ENCODE measurements around the gene KIF17.

The KIF17 gene

DNA sequence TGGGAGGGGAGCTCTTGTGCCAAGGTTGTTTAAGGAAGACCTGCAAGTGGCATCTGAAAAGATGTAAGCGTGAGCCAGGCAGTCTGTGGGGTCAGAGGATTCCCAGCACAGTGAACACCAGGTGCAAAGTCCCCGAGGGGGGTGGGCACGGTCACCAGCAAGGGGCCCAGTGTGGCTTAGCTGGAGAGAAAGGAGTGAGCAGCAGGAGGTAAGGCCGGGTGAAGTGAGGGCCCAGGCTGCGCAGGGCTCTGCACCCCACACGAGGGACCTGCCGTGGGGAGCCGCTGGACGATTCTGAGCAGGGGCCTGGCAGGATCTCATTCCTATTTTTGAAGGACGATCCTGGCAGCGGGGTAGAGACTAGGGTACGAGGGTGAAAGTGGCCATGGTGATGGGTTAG is 60.8 kb downstream of the KIF17 start:
- no peak for DNase-seq

DNA sequence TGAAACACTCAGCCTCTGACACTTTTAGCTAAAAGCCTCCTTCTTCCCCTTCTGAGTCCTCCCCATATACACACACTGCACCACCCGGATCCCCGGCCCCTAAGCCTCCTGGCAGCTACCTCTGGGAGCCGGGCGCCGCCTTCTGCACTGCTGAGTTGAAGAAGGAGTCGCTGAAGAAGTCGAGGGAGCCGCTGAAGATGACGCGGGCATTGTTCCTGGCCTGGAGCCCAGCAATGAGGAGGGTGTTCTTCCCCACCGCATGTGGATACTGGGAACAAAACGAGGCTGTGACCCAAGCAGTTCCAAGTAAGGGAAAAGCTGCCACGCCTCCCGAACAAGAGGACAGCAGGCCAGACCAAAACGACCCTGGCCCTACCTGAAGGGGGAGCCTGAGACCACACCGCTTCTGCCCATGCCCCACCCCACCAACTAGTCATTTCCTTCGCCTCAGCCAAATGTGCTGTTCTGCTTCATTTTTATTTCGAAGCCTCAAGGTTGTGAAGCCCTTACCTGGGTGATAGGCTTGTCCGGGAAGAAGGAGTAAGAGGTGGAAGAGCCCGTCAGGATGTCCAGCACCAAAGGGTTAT is 63.6 kb downstream of the KIF17 start:
- DNase-seq: no peak

DNA sequence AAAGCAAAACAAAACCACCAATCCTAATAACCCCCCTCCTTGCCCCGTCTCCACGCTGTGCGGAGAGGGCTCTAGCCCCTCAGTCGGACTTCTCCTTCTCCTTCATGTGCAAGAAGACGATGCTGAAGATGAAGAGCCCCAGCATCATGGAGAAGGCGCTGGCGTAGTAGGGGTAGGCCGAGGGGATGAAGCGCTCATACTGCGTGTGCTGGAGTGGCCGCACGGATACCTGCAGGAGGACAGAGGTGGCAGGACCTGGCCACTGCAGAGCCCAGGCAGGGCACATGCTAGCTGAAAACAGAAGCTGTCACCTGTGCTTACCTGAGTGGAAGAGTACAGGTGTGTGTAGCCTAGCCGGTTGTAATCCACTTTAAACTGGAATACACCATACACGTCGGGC is 65.5 kb downstream of the KIF17 start:
- DNase-seq: no peak

DNA sequence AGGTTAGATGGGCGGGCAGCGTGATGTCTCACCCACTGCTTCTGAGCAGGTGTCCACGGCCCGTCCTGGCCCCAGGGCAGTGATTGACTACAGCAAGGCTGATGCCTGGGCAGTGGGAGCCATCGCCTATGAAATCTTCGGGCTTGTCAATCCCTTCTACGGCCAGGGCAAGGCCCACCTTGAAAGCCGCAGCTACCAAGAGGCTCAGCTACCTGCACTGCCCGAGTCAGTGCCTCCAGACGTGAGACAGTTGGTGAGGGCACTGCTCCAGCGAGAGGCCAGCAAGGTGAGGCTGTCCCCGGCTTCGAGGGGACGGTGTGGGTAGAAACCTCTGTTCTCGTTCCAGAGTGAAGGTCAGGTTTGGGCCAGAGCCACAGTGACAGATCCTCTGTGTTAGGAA is 68.9 kb downstream of the KIF17 start:
- DNase-seq: no peak

DNA sequence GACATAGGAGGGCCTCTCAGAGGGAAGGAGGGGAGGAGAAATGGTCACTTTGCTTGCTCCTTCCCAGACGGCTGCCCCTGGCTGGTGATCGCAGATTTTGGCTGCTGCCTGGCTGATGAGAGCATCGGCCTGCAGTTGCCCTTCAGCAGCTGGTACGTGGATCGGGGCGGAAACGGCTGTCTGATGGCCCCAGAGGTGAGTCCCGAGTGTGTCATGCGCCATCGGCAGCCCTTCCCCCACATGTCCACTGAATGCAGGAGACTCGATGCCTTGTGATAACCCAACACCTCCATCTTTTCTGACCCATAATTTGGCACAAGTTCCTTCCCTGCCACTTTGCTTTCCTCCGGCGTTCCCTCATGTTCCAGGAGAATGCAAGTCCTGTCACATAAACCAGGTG is 69.4 kb downstream of the KIF17 start:
- no peak for DNase-seq

DNA sequence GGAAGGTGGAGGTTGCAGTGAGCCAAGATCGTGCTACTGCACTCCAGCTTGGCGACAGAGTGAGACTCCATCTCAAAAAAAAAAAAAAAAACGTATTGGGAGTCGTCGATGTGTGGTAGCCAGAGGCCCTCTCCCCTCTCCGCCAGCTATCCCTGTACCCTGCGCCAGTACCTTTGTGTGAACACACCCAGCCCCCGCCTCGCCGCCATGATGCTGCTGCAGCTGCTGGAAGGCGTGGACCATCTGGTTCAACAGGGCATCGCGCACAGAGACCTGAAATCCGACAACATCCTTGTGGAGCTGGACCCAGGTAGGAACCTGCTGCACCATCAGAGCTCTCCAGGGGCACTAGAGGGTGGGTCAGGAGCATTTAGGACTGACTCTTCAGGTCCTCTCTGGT is 72.4 kb downstream of the KIF17 start:
- no peak for DNase-seq

DNA sequence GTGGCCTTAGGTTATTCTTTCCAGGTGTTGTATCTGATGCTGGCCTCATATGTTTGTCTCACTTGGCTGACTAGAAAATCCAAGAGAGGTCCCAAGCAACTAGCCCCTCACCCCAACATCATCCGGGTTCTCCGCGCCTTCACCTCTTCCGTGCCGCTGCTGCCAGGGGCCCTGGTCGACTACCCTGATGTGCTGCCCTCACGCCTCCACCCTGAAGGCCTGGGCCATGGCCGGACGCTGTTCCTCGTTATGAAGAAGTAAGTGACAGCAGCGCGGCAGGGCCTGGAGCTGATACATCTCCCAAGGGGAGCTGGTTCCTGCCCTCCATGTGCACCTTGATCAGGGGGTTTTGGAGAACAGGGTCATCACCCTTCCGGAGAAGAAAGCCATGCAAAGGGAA is 73.4 kb downstream of the KIF17 start:
- no peak for DNase-seq

DNA sequence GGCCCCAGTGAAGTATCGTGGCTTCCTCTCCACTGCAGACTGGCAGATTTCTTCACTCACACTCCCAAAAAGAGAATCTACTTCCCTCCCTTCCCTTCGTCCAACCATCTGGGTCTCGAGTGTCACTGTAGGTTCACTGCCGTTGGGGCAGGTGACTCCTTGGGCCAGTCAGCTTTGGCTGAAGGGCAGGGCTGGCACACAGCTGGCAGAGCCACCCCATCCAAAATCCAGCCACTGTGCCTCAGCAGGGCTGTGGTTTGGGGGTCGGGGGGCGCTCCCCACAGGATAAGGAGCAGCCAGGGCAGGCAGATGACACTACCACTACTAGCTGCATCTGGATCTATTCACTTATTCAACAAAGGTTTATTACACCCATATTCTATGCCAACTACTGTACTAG is 74.7 kb downstream of the KIF17 start:
- no peak for DNase-seq

DNA sequence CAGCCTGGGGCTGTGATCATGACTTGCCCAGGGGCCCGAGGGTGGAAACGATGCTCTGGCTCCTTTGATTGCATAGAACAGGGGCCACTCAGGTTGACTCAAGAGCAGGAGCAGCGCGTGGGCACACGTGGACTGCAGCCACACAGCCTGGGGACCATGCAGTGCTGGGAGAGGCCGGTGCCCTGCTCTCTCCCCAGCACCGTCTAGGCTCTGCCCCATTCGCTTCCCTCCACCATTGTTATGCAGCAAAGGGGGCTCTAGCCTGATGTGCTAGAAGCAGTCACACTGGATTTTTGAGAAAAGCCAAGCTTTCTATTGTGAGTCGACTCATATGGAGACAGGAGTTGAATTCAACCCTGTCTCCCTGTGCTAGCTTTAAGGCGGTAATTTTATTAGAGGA is 75.8 kb downstream of the KIF17 start:
- no peak for DNase-seq

DNA sequence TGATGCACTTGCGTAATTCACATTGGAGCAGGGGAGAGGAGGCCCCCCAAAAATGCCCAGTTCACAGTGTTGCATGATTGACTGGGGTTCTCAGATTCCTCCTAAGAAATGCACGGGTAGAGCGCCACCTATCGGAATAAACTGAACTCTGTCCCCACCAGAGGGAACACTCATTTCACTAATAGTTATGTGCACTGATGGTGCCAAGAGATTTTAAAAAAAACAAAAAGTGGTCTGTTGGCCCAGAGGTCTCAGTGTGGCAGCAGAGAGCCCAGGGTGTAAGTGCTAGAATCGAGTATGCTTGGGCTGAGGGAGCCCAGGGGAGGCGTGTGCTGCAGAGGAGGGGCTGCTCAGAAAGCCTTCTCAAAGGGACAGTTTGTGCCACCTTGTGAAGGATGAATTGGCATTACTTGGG is 77.6 kb downstream of the KIF17 start:
- DNase-seq: peak; percentile 45

DNA sequence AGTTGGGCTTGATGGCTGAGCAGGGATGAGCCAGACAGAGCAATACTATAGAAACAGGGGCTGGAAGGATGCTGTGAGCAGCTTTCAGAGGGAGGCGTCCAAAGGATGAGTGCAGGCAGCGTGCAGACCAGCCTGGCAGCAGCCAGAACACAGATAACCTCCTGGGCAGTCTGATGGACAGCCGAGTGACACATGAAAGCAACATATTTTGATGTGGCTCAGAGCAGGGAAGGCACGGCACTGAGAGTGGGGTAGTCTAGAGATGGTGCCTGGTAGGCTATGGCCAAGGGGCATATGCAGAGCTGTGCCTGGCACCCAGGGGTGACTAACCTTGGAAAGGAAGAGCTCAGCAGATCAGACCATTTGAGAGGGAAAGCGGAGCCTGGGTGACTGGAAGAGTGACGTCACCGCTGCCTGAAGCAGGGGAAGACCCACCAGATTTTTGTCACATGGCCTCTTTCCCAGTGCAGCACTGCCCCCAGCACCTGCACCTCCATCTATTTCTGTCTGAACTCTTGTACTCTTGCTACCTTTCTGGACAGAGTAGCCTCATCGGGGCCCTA is 80.9 kb downstream of the KIF17 start:
- no peak for DNase-seq

DNA sequence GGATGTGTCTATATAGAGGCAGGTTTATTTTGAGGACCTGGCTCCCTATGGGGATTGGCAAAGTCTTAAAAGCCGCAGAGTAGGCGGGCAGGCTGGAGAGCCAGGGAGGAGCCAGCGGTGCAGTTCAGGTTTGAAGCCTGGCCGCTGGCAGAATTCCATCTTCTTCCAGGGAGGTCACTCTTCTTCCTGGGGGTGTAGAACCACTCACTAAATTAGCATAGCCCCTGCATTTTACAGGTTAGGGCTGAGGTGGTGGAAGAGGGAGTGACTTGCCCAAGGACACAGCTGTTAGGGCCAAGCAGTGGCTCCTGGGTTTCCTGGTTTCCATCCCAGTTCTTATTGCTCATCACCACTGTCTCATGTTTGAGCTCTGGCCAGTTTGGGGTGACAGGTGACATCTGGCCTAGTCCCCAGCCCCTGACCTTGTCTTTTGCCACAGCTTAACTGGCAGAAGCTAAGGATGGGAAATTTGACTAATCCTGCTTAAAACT is 83.2 kb downstream of the KIF17 start:
- peak; percentile 36 for DNase-seq

DNA sequence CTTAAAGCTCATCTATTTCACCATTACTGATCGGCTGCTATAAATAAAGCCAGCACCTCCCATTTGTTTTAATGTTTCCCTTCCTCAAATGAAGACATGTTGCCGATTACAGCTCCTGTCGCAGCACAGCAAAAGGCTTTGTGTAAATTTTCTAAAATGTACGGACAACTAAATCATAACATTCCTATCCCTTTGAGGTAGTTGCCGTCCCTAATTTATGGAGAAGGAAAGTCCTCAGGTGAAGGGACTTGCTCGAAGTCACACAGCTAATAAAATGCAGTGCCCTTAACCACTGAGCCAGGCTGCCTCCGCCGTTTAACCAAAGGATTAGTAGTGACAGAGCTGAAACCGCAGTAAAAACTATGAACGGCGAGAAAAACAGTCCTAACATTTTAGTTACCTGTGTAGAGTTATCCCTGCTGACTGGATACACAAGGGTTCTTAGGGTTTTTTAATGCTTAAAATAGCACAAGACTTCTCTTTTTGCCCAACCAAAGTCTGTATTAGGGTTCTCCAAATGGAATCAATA is 83.7 kb downstream of the KIF17 start:
- no peak for DNase-seq

DNA sequence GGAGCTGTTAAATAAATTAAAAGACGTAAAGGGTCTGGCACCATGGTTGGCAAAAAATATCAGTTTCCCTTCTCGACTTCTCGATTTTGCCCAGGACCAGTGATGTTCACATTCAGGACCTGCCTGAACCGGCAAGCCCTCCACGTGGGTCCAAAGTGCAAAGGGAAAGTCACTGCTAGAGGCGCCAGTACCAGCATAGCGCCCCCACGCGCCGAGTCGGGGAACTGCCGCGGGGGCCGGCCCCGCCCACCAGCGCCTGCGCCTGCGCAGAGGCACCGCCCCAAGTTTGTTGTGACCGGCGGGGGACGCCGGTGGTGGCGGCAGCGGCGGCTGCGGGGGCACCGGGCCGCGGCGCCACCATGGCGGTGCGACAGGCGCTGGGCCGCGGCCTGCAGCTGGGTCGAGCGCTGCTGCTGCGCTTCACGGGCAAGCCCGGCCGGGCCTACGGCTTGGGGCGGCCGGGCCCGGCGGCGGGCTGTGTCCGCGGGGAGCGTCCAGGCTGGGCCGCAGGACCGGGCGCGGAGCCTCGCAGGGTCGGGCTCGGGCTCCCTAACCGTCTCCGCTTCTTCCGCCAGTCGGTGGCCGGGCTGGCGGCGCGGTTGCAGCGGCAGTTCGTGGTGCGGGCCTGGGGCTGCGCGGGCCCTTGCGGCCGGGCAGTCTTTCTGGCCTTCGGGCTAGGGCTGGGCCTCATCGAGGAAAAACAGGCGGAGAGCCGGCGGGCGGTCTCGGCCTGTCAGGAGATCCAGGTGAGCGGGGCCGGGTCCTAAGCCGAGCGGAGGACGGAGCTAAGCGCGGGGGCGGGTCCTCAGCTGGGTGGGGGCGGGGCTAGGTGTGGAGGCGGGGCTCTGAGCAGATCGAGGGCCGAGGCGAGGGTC is 84.4 kb downstream of the KIF17 start, which contains the start of gene PINK1:
Gene PINK1 (plus strand): TSS at position 269 of the 875 bp plus-strand sequence. CDS start 91 bp downstream, at position 360.
- peak; percentile 61 for DNase-seq

DNA sequence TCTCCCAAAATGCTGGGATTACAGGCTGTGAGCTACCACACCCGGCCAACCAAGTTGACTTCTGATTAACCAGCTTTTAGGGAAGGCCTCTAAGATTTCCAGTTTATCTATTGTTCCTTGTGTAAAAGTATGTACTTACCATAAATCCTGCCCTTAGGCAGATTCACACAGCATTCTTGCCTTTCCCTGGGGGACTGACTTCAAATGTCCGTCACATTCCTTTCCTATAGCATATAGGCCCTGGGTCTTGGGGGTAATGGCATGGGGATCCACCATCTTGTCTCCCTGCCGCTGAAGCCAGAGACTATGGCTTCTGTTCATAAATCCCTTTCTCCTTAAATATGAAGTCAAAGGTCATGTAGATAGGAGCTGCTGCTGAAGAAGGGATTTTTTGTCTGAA is 85.4 kb downstream of the KIF17 start:
- DNase-seq: no peak

DNA sequence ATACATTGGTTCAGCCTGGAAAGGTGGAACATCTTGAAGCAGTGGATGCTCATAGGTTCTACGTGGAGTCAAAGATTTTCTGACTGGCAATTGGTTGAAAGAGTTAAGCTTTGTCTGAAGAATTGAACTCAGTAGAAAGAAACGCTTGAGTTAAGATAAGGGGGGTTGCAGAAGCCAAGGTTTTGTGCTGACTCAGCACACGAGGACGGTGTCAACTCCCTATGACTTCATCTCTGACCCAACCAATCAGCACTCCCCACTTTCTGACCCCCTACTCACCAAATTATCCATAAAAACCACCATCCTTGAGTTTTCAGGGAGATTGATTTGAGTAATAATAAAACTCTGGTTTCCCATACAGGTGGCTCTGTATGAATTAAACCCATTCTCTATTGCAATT is 87.1 kb downstream of the KIF17 start:
- DNase-seq: no peak

DNA sequence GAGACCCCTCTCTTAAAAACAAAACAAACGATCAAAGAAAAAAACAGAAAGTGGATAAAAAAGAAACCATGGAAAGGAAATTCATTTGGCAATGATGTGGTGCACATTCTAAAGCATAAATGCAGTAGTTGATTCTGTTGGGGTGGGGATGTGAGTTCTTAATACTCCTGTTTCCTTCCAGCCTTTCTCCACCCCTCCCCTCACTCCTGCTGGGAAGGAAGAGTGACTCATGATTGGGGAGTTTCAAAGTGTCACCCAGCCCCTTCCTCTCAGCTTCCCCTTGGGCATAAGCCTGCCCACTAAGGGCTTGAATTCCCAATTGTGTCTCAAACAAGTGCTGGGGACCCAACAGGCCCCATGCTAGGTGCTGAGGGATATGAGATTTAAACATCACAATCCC is 91.3 kb downstream of the KIF17 start:
- no peak for DNase-seq

DNA sequence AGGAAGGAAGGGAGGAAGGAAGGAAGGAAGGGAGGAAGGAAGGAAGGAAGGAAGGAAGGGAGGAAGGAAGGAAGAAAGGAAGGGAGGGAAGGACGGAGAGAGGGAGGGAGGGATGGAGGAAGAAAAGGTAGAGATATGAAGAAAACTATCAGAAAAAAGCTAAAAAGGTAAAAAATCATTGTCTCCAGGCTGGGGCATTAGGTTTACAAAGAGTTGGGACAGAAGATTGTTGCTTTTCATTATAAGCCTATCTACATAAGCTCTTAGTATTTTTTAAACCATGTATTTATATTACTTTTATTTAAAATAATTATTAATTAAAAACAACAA is 91.7 kb downstream of the KIF17 start:
- no peak for DNase-seq

DNA sequence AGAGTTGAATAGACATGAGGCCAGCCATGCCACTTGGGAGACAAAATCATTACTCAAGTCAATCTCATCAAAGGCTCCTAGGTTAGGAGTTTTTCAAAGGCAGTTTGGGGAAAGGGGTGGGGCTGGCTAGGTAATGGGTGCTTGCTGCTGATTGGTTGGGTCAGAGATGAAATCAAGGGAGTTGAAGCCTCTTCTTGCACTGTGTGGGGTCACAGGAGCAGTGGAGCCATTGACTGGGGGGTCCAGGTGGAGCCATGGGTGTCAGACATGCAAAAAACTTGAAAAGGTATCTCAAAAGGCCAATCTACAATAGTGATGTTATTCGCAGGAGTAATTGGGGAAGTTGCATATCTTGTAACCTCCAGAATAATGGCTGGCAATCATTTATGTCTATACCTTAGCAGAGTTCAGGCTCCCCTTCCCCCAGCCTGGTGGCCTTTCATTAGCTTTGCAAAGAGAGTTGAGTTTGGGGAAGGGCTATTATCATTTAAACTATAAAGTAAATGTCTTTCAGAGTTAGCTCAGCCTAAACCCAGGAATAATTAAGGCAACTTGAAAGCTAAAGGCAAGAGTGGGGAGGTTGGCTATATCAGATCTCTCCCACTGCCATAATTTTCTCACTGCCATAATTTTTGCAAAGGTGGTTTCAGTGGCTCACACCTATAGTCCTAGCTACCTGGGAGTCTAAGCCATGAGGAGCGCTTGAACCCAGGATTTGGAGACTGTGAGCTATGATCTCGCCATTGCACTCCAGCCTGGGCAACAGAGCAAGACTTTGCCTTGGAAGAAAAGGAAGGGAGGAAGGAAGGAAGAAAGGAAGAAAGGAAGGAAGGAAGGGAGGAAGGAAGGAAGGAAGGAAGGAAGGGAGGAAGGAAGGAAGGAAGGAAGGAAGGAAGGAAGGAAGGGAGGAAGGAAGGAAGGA is 92.4 kb downstream of the KIF17 start:
- no peak for DNase-seq

DNA sequence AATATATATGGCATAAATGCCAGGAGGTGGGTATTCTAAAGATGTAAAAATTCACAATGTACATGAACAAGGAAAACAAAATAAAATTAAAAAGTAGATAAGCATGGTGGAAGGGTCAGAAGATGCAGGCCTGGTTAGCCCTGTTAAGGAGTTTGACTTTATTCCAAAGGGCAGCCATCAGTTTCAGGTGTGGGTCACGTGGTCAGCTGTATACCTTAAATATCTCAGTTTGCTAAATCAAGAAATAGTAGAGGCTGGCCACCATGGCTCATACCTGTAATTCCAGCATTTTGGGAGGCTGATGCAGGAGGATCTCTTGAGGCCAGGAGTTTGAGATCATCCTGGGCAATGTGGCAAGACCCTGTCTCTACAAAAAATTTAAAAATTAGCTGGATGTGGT is 93.1 kb downstream of the KIF17 start:
- DNase-seq: no peak

DNA sequence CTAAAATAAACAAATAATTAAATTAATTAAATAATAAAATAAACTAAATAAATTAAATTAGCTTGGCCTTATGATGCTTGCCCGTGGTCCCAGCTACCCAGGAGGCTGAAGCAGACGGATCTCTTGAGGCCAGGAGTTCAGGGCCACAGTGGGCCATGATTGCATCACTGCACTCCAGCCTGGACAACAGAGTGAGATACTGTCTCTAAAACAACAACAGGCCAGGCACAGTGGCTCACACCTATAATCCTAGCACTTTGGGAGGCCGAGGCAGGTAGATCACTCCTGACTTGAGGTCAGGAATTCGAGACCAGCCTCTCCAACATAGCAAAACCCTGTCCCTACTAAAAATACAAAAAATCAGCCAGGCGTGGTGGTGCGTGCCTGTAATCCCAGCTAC is 96.8 kb downstream of the KIF17 start:
- no peak for DNase-seq

DNA sequence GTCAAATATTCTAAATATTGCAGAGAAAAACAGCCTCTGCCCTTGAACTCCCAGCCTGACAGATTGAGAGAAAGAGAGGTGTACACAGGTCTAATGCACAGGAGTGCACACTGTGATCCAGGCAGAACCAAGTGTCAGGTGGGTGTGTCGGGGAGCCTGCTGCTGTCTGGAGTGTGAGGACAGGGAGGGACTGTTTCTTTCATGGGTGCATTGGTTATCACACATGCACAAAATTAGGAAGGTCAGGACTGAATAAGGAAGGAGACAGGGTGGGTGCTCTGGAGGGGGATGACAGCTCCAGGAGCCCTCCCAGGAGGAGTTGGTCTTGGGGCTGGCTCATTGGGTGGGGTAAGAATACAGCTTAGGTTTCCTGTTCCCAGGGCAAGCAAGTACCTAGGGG is 97.8 kb downstream of the KIF17 start:
- DNase-seq: no peak

DNA sequence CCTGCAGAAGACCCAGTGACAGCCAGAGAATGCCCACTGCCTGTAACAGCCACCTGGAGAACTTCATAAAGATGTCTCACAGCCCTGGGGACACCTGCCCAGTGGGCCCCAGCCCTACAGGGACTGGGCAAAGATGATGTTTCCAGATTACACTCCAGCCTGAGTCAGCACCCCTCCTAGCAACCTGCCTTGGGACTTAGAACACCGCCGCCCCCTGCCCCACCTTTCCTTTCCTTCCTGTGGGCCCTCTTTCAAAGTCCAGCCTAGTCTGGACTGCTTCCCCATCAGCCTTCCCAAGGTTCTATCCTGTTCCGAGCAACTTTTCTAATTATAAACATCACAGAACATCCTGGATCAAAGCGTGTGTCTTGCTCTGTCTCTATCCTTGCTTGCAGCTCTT is 99.3 kb downstream of the KIF17 start:
- no peak for DNase-seq
